NOMO-1 treated with DMSO at 0.1 percent for 48 hours (cell line): ENCODE data around the gene CHST8.

Experiments used
- DNase-seq: peaks from one replicate; lab custom pipeline; 2025; ENCODE audit not compliant: unreplicated experiment; lab: John Stamatoyannopoulos, UW

The CHST8 gene

DNA sequence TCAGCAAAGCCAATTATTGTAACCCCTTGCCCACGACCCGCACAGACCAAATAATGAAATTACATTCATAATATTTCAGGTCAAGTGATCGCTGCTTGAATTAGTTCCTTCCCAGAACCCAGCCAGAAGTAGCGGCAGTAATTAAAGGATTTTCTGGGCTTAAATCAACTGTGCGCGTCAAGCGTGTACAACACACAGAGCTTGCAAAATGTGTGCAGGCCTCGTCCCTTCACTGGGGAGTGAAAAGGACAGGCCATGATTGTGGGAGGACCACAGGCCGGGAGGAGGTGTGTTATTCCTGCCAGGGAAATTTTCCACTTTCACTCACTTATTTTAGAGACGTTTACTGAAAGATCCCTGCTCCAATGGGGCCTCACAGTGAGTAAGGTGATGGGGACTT lies 84.9 kb downstream of the CHST8 start:
- no peak for DNase-seq

DNA sequence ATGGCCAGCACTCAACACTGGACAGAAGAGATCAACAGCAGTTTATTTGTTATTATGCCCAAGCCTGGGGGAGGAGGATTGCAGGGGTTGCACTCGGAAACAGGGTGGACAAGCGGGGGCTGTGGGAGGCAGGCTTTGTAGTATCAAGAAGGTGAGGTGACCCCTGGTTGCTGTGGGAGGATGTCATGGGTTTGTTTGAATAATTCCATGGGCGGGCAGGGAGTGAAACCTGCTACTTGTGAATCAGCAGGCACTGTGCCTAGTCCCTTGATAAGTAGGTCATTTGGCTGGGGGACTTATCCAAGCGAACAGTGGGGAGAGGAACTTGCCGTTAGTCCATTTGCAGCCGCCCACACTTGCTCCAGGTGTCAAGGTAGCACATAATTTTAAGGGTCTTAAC lies 90.5 kb downstream of the CHST8 start:
- no peak for DNase-seq

DNA sequence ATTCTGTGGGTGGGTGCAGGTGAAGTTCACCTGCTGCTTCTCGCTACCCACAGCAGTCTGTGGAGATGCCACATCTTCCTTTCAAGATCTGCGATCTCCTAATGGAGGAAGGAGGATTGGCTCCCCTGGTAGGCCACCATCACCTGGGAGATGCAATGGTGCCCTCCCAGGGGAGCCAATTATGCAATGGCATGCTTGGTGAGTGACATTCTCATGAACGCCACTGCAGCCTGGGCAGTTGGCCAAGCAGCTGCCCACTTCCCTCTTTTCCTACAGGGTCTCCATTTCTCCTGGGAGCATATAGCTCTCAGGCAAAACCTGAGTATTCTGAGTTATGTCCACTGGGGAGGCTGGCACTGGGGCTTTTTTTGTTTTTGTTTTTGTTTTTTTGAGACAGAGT lies 91.4 kb downstream of the CHST8 start:
- DNase-seq, result no peak

DNA sequence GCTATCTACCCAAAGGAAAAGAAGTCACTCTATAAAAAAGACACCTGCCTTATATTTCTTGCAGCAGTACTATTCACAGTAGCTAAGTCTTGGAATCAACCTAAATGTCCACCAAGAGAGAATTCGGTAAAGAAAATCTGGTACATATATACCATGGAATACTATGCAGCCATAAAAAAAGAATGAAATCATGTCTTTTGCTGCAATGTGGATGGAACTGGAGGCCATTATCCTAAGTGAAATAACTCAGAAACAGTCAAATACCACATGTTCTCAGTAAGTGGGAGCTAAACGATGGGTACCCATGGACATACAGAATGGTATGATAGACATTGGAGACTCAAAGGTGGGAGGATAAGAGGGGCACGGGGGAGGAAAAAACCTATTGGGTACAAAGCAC lies 92.4 kb downstream of the CHST8 start:
- no peak for DNase-seq

DNA sequence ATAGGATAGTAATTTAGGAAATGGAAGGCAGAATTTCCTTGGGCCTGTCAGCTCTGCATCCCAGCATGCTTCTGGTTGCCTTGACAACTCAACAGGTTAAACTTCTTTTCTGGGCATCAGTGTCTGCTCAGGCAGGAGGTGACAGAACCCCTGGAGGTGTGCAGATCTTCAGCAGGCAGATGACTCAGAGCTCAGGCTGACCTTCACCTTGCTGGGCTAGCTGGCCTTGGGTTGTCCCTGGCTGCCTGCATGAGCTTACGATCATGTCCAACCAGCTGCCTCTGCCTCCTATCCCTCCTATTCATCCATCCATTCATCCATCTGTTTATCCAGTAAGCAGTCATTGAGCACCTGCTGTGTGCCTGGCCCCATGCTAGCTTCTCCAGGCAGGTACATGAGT lies 93.7 kb downstream of the CHST8 start:
- no peak for DNase-seq

DNA sequence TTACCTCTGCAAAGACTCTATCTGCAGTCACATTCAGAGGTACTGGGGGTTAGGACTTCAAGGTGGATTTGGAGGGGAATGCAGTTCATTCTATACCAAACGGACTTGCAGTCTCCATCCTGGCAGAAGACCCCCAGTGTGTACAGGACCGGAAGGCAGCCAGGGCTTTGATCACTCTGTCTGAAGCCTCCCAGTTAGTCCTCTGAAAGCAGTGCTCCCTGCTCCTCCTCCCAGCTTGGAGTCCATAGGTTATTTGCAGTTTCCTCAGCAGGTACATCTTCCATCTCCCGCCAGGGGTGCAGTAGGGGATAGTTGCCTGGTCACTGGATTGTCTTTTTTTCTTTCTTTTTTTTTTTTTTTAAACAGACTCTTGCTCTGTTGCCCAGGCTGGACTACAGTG lies 96.1 kb downstream of the CHST8 start:
- no peak for DNase-seq

DNA sequence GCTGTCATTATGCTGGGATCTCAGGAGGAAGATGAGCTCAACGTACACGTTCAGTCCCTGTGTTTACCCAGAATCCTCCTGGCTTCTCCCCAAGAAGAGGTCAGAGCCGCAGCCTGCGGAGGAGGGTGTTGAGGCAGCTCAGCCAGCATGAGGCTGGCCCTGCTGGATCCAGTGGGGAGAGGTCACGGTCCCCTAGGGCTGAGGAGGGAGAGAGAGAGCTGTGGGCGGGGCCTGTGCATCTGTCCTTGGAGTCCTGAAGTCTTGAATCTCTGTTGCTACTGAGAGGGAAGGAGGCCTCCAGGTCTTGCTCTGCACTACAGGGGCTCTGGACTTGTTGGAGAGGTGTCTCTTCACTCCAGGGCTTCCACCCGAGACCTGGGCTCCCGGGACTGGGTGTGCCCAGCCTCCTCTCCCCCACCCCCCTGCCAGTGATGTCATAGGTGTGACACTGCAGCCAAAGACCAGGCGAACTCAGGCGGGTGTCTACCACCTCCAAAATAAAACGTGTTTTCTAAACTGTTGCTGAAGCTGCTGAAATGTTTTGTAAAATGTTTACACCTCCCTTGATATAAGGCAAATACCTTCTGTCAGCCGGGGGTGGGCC lies 97.0 kb downstream of the CHST8 start:
- DNase-seq, result no peak

DNA sequence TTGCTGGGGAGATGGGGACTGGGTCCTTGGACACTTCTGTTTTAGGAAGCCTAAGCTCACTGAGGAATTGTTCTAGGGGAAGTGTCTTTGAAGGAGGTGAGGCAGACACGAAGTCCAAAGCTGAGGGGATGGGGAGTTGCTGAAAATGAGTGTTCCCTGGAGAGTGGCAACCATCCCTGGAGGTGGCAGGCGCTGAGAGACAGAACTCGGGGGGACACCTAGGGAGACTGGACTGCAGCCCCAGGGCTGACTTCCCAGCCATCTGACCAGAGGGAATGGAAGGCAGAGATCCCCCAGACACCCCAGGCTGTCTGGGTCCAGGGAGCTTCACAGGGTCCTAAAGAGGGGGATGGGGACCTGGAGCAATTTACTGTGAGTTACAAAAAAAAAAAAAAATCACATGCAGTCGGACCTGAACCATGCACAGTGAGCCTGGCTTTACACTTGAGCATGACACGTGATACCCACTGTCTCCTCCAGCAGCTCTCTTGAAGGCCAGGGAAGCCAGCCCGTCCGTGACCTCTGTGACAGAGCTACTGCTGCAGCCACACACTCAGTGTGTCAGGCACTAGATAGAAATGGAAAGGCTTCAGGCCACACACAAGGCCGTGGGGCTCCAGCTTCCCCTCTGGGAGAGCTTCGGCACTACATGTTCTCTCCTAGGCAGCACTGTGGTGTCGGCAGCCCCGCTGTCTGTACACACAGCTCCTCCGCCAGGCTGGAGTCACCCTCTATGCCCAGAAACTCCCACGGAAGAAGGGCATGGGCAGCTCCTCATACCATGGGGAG lies 97.8 kb downstream of the CHST8 start:
- no peak for DNase-seq

DNA sequence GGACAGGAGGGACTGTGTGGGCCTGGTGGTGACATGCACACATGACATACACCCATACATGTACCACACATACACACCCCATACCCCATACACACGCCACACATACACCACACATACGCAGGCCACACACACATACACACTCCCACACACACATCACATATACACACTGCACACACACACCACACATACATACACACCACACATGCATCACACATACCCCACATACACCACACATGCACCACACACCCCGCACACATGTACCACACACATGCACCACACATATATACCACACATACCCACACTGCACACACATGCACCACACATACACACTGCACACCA lies 98.4 kb downstream of the CHST8 start:
- no peak for DNase-seq

DNA sequence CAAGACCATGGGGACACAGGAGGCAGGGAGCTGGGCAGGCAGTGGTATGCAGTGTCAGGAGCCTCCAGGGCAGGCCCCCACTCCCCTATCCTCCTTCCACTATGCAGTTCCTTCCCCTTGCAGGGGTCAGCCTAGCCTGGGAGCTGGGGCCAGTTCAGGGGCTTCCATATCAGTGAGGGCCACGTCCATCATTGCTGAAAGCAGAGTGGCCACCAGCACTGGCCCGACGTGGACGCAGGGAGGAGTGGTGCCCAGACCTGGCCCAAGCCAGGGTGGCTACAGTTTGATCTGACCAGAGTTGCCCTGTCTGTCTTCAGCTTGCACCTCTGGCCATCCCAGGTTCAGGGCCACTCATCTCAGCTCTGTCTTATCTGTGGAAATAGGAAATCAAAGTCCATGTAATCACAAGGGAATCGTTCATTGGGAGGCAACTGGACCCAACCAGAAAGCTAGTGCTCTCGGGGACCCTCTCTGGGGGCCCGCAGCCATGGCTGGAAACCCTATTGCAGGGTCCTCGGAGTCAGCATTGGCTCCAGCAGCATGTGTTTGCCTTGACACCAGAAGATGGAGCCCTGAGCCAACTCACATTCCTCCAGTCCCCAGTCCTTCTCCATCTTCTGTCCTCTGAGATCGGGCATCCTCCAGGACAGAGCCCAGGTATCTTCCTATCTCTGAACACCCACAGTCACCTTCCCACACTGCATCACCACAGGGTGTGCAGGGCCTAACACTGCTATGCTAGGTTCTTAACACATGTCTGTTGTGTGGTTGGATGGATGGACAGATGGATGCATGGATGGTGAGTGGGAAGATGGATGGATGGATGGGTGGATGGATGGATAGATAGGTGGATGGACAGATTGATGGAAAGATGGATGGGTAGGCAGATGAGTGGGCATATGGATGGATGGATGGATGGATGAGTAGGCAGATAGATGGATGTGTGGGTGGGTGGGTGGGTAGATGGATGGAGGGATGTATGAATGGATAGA lies 99.2 kb downstream of the CHST8 start:
- DNase-seq, result no peak

DNA sequence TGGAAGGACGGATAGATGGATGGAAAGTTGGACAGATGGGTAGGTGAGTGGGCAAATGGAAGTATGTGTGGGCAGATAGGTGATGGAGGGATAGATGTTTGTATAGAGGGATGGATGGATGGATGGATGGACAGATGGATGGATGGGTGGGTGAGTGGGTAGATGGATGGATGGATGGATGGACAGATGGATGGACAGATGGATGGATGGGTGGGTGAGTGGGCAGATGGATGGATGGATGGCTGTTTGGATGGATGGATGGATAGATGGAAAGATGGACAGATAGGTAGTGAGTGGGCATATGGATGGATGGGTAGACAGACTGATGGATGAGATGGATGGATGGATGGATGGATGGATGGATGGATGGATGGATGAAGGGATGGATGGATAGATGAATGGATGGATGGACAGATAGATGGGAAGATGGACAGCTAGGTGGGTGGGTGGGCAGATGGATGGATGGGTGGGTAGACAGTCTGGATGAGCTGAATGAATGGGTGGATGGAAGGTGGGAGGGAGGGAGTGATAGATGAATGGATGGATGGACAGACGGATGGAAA lies 100.1 kb downstream of the CHST8 start:
- DNase-seq, result no peak

DNA sequence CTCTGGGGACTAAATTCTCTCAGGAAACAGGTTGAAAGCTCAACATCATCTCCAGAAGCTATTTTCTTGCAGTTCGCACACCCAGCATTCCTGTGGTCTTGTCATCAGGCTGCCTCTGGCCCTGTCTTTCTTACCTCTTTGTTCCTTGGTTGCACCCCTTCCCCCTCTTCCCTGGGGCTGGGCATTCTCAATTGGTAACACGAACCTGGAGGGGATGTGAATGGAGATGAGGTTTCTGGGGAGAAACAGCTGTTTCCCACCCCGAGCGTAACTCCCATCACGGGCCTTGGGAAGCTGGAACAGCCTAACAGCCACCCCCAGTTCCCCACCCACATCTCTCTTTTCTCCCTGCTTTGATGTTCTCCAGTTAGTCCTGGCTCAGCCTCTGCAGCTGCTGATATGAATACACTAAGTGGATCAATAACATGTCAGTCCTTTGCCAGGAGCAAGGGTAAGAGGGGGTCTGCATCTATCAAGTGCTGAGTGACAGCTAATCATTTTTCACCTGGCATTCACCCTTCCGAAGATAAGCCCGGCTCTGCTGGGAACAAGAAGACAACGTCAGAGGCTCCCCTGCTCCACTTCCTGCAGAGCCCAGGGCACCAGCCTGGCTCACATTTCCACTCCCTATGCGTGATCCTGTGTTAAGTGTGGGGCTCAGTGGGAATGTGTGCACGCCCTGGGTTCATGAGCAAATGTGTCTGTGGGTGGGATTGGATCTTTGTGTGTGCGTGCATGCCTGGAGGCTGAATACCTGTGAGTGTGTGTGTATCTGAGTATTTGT lies 100.9 kb downstream of the CHST8 start:
- no peak for DNase-seq

DNA sequence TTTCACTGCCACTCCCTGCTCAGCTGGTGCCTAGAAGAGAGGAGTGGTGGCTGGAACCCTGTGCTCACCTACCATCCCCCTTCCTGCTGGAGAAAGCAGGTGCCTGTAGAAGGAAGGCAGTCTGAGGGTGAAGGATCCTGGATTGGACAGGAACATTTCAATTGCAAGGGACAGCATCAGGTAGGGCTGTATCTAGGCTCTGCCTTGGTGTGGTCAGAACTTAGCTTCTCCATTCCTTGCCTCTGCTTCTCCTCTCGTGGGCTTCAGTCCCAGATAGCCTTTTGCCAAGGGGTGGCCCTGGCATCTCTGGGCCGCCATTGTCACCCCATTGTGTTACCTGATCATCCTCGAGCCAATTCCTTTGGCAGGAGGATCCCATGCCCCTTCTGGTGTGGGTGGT lies 101.8 kb downstream of the CHST8 start:
- no peak for DNase-seq

DNA sequence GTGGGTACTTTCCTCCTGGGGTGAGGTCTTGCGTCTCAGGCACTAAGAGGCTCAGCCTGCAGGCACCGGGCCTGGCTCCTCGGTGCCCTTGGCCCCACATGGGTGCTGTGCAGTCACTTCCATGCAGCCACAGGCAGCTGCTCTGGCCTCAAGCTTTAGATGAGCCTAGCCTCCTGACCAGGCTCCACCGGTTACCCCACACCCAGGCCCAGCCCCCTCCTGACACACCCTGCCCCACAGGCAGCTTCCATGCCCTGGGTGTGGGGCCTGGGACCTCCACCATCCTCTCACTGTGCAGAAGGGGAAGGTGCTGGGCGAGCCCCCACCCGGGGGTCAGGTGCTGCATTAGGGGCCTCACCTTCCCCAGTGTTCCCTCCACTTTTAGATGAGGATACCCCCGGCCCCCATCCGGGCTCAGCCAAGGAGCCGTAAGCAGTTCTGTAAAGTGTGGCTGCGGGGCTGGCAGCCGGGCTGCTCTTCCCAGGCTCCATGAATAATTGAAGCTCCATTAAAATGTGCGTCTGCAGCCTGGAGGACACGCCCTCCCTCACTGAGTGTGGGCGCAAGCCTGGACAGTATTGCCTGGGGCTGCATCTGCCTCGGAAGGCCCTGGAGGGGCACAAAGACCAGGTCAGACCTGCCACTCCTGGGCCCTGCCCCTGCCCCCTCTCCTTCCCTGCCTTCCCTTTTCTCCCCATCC lies 102.4 kb downstream of the CHST8 start:
- DNase-seq, result no peak

DNA sequence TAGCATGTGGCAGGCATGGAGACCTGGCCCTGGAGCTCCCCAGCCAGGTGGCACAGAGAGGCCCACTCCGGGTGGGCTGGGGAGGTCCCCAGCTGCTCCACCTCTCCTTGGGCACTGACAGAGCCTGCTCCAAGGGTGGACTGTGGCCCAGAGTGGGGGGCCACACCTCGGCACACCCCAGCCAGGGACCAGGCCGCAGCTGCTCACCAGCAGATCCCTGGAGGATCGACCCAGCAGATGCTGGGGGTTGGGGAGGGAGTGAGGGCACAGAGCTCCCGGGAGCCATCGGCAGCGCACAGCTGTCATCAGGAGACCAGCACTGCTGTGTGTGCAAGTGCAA lies 102.9 kb downstream of the CHST8 start:
- no peak for DNase-seq

DNA sequence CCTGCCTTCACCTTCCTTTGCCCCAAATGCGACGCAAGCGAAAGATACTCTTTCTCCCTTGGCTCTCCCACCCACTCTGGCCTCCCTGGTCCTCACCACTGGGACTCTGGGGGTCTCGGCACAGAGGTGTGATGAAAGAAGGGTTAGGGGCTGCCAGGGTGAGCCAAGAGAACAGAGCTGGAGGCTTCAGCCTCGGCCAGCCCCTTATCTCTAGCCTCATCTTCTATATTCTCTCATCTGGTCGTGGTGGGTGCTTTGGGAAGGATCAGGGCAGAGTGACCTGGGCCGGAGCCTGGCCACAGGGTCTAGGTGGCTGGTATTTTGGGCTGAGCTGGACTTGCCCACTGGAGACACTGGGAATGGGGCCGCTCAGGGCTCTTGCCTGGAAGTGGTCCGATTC lies 103.8 kb downstream of the CHST8 start:
- DNase-seq, result no peak

DNA sequence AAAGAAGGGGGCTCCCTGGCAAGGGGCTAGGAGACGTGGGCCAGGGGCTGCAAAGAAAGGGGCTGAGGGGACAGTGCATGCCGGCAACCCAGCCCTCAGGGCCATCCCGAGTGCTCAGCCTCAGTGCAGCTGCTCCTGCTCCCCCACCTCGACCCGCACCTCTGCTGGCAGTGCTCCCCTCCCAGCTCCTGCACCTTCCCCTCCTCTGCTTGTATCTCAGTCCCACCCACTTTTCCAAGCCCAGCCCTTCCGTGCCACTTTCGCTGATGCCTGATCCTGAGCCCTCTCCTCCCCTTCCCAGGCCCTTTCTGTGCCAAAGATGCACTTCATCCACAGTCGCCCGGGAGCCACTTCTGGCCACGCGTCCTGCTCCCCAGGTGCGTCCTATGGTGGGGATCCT lies 105.0 kb downstream of the CHST8 start:
- DNase-seq, result no peak

DNA sequence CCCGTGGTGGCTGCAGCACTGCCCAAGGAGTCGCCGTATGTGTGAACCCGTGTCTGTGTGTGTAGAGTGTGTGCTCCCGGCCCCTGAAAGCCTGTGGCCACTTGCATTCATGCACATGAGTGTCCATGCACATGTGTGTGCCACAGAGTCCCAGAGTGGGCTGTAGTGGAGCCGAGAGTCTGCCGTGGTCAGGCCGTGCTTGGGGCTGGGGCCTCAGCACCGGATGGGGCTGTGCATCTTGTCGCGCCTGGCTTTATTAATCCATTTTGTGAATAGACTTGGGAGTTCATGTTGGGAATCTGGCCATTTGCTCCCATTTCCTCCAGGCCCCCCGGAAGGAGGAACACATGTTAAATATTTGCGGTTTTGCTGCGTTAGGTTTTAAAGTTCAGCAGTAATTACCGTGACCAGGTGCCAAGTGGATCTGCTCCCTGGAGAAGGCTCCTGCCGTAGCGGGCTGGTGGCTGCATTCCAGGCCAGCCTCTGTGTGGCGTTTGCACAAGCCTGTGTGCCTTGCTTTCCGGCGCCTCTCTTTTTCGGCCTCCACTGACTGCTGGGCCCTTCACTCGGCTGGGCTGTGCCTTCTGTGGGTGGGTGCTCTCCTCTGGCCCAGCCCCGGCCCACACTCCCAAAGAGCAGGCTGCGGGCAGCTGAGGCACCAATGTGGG lies 105.7 kb downstream of the CHST8 start:
- no peak for DNase-seq

DNA sequence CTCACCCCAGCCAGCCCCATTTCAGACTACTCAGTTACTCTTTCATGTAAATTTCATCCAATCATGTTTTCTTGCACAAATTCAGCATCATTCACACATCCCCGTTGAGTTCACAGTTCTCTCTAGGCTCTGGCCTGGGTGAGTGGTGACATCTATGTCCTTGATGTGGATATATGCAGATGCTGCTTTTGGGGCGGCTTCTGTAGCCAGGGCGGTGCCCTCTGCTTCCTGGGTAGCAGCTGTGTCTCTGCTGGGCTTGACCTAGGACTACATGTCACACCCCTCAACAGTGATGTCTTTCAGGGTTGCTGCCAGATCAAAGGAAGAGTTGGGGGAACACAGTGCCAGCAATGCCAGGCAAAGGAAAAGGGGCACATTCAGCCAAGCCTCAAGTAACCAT lies 106.4 kb downstream of the CHST8 start:
- DNase-seq, result no peak
